ENCODE results near the gene CALN1. TPM values are rescaled to one million over a fixed set of nuclear protein-coding genes. Genes with fewer than 3 reads are reported as not detected.

The CALN1 gene
- total RNA-seq, 1 donor from 2014 or later = not detected

DNA sequence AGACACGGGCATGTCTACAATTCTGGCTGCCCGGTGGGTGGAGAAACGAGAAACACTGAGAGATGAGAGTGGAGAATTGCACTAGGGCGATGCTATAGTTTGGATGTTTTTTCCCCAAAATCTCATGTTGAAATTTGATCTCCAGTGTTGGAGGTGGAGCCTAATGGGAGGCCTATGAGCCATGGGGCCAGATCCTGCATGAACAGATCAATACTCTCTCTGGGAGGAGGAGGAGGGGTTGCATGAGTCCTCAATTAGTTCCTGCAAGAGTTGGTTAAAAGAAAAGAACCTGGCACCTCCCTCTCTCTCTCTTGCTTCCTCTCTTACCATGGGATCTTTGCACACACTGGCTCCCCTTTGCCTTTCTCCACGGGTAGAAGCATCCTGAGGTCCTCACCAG is 299.1 kb downstream of the CALN1 start:
- Mint-ChIP-seq H3K27me3 (ENCODE audit: low read depth) (no peaks in the 10 kb centered on the region), H3K27ac (no peak overlapping the region), H3K4me3 (ENCODE audit: low read depth) (no peak overlapping the region), H3K4me1 (ENCODE audit: low read depth) (no peaks in the 10 kb centered on the region), H3K9me3 (peaks cover 58% of the 10 kb centered on the region), H3K36me3 (ENCODE audit: low read depth) (no peaks in the 10 kb centered on the region)
- intact Hi-C loops (cut with micrococcal nuclease) = no loop called here
- DNase-seq (ENCODE audit: low spot score) = no peak

- no peak for DNase-seq (ENCODE audit: low spot score)
- Mint-ChIP-seq H3K4me3 (ENCODE audit: low read depth) (no peak overlapping the region), H3K4me1 (ENCODE audit: low read depth) (no peaks in the 10 kb centered on the region), H3K9me3 (peaks cover 62% of the 10 kb centered on the region), H3K27ac (no peak overlapping the region), H3K36me3 (ENCODE audit: low read depth) (no peaks in the 10 kb centered on the region), H3K27me3 (ENCODE audit: low read depth) (no peaks in the 10 kb centered on the region)
- intact Hi-C loops (cut with micrococcal nuclease) = no loop called here
Observed at GRCh38 chr7:72112530-72112929, 299.6 kb downstream of the CALN1 start.

DNA sequence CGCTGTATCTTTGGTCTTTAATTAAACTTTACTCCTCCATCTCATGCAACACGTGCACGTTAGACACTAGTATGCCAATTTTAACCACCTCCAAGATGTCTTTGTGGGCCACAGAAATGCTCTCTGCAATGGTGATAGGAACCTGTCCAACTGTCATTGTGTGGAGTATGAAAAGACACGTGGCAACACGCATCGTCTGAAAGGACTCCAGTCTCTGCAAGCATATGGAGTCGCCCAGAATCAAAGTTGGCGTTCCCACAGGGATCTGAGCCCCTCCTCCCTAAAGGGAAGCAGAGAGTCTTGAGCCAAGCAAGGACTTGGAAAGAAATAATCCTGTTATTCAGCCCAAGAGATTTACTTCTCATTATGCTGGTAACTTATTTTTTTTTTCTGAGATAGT is 301.1 kb downstream of the CALN1 start:
- Mint-ChIP-seq H3K4me1 (ENCODE audit: low read depth) (no peaks in the 10 kb centered on the region), H3K4me3 (ENCODE audit: low read depth) (no peak overlapping the region), H3K36me3 (ENCODE audit: low read depth) (no peaks in the 10 kb centered on the region), H3K9me3 (peaks cover 63% of the 10 kb centered on the region), H3K27me3 (ENCODE audit: low read depth) (no peaks in the 10 kb centered on the region), H3K27ac (no peak overlapping the region)
- intact Hi-C loops (cut with micrococcal nuclease) = no loop called here
- no peak for DNase-seq (ENCODE audit: low spot score)

GRCh38 chr7:72109566-72109965 is 302.6 kb downstream of the CALN1 start:
- H3K4me3 Mint-ChIP-seq (ENCODE audit: low read depth) = no peak overlapping the region
- H3K4me1 Mint-ChIP-seq (ENCODE audit: low read depth) = no peaks in the 10 kb centered on the region

GRCh38 chr7:72106405-72106804 is 305.7 kb downstream of the CALN1 start:
- H3K4me3 Mint-ChIP-seq (ENCODE audit: low read depth) = no peak overlapping the region
- no peak for DNase-seq (ENCODE audit: low spot score)
- H3K9me3 Mint-ChIP-seq = peaks cover 65% of the 10 kb centered on the region
- H3K36me3 Mint-ChIP-seq (ENCODE audit: low read depth) = no peaks in the 10 kb centered on the region
- H3K27me3 Mint-ChIP-seq (ENCODE audit: low read depth) = no peaks in the 10 kb centered on the region
- H3K27ac Mint-ChIP-seq = no peak overlapping the region
- no peaks in the 10 kb centered on the region for H3K4me1 Mint-ChIP-seq (ENCODE audit: low read depth)
- intact Hi-C loops (cut with micrococcal nuclease) = no loop called here

More at GRCh38 chr7:72109566-72109965, 302.6 kb downstream of the CALN1 start:
- intact Hi-C loops (cut with micrococcal nuclease) = no loop called here
- DNase-seq (ENCODE audit: low spot score) = no peak
- Mint-ChIP-seq H3K27me3 (ENCODE audit: low read depth) (no peaks in the 10 kb centered on the region), H3K27ac (no peak overlapping the region), H3K9me3 (peaks cover 65% of the 10 kb centered on the region), H3K36me3 (ENCODE audit: low read depth) (no peaks in the 10 kb centered on the region)

DNA sequence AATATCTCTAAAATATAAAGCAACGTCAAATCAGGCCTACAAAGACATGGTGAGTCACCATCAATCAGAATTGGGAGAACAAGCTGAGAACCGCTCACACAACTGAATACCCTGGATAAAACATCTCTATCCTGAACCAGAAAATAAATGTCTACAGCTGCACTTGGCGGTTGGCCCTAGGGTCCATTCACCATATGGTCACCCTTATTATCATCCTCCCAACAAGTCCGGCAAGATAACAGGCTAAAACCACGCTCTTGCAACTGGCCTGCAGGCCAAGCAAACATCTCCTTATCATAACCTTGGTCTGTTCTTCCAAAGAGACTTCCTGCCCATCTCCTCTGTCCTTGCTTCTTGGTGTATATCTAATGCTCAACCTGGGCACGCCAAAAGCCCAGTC is 310.7 kb downstream of the CALN1 start:
- Mint-ChIP-seq H3K9me3 (peaks cover 37% of the 10 kb centered on the region), H3K4me1 (ENCODE audit: low read depth) (no peaks in the 10 kb centered on the region), H3K4me3 (ENCODE audit: low read depth) (no peak overlapping the region), H3K27me3 (ENCODE audit: low read depth) (no peaks in the 10 kb centered on the region), H3K36me3 (ENCODE audit: low read depth) (no peaks in the 10 kb centered on the region), H3K27ac (no peak overlapping the region)
- intact Hi-C loops (cut with micrococcal nuclease) = no loop called here
- DNase-seq (ENCODE audit: low spot score) = no peak

DNA sequence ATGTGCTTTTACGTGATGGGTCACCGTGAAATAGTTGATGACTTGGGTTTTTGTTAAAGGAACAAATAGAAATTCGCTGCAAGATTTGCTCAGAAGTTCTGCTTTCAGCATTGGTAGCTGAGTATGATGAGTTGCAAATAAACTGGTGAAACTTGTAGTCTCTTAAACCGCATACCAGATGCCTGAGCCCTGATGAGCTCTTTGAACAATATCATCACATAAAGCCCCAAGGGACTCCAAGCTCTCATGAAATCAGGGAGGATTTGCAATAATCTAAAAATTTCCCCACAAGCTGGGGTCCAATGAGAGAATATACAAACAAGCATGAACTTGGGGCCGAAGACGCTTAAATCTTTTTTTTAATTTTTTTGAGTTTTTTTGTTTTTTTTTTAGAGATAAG is 312.4 kb downstream of the CALN1 start:
- Mint-ChIP-seq H3K27ac (no peak overlapping the region), H3K4me3 (ENCODE audit: low read depth) (no peak overlapping the region), H3K27me3 (ENCODE audit: low read depth) (no peaks in the 10 kb centered on the region), H3K36me3 (ENCODE audit: low read depth) (no peaks in the 10 kb centered on the region), H3K4me1 (ENCODE audit: low read depth) (no peaks in the 10 kb centered on the region), H3K9me3 (peaks cover 25% of the 10 kb centered on the region)
- DNase-seq (ENCODE audit: low spot score) = no peak
- intact Hi-C loops (cut with micrococcal nuclease) = no loop called here

GRCh38 chr7:72098807-72099580 is 313.1 kb downstream of the CALN1 start:
- no peak for DNase-seq (ENCODE audit: low spot score)
- intact Hi-C loops (cut with micrococcal nuclease) = no loop called here
- Mint-ChIP-seq H3K27me3 (ENCODE audit: low read depth) (no peaks in the 10 kb centered on the region), H3K4me3 (ENCODE audit: low read depth) (no peak overlapping the region), H3K4me1 (ENCODE audit: low read depth) (no peaks in the 10 kb centered on the region), H3K27ac (no peak overlapping the region), H3K9me3 (peaks cover 23% of the 10 kb centered on the region), H3K36me3 (ENCODE audit: low read depth) (no peaks in the 10 kb centered on the region)

DNA sequence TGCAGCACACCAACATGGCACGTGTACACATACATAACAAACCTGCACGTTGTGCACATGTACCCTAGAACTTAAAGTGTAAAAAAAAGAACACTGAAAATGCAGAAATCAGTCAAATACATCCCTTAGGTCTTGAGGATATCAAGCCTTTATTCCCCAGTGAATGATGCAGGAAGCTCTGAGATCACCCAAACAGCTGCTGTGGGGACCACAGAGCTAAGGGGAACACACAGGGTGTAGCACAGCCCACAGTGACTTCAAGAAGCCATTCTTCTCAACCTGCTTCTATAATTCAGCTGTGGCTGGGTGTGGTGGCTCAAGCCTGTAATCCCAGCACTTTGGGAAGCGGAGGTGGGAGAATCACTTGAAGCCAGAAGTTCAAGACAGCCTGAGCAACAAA is 314.9 kb downstream of the CALN1 start:
- H3K4me1 Mint-ChIP-seq (ENCODE audit: low read depth) = no peaks in the 10 kb centered on the region
- peaks cover 9% of the 10 kb centered on the region for H3K9me3 Mint-ChIP-seq
- no peaks in the 10 kb centered on the region for H3K36me3 Mint-ChIP-seq (ENCODE audit: low read depth)
- H3K27ac Mint-ChIP-seq = no peak overlapping the region
- DNase-seq (ENCODE audit: low spot score) = no peak
- intact Hi-C loops (cut with micrococcal nuclease) = no loop called here
- no peak overlapping the region for H3K4me3 Mint-ChIP-seq (ENCODE audit: low read depth)
- H3K27me3 Mint-ChIP-seq (ENCODE audit: low read depth) = no peaks in the 10 kb centered on the region

GRCh38 chr7:72092769-72093168 is 319.4 kb downstream of the CALN1 start:
- Mint-ChIP-seq H3K9me3 (no peaks in the 10 kb centered on the region), H3K36me3 (ENCODE audit: low read depth) (no peaks in the 10 kb centered on the region), H3K27me3 (ENCODE audit: low read depth) (no peaks in the 10 kb centered on the region), H3K4me3 (ENCODE audit: low read depth) (no peak overlapping the region), H3K4me1 (ENCODE audit: low read depth) (no peaks in the 10 kb centered on the region), H3K27ac (no peak overlapping the region)
- DNase-seq (ENCODE audit: low spot score) = no peak
- intact Hi-C loops (cut with micrococcal nuclease) = no loop called here

- H3K27me3 Mint-ChIP-seq (ENCODE audit: low read depth) = no peaks in the 10 kb centered on the region
- no peaks in the 10 kb centered on the region for H3K4me1 Mint-ChIP-seq (ENCODE audit: low read depth)
- H3K27ac Mint-ChIP-seq = no peak overlapping the region
- H3K36me3 Mint-ChIP-seq (ENCODE audit: low read depth) = no peaks in the 10 kb centered on the region
- intact Hi-C loops (cut with micrococcal nuclease) = no loop called here
- H3K9me3 Mint-ChIP-seq = peaks cover 8% of the 10 kb centered on the region
- no peak overlapping the region for H3K4me3 Mint-ChIP-seq (ENCODE audit: low read depth)
- DNase-seq (ENCODE audit: low spot score) = no peak
Observed at GRCh38 chr7:72087926-72088325, 324.2 kb downstream of the CALN1 start.

DNA sequence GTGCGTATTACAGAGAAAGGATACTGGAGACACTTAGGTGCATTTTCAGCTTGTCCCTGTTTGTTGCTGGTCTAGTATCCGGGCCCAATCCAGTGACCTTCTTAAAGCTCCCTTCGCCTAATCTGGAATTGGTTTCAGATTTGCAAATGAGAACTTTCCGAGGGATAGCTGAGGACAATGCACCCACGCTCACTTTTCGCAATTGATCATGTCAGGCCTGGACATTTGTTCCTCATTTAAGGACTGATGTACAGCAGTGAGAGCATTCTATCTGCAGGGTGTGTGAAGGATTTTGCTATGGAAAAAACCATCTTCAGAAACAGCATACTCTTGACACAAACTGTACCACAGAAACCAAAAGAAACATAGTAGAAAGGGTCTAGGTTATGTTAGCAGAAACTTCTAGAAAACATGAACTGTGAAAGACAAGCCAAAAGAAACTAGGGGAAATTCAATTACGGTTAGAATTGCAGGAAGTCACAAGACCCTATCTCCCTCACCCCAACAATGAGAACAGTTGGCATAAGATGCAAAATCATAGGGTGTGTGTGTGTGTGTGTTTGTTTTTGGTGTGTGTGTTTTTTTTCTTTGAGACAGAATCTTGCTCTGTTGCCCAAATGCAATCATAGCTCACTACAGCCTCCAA is 331.1 kb downstream of the CALN1 start:
- no peaks in the 10 kb centered on the region for H3K27me3 Mint-ChIP-seq (ENCODE audit: low read depth)
- no peaks in the 10 kb centered on the region for H3K36me3 Mint-ChIP-seq (ENCODE audit: low read depth)
- no peak overlapping the region for H3K27ac Mint-ChIP-seq
- no peak overlapping the region for H3K4me3 Mint-ChIP-seq (ENCODE audit: low read depth)
- intact Hi-C loops (cut with micrococcal nuclease) = no loop called here
- peaks cover 17% of the 10 kb centered on the region for H3K9me3 Mint-ChIP-seq
- DNase-seq (ENCODE audit: low spot score) = no peak
- H3K4me1 Mint-ChIP-seq (ENCODE audit: low read depth) = no peaks in the 10 kb centered on the region

DNA sequence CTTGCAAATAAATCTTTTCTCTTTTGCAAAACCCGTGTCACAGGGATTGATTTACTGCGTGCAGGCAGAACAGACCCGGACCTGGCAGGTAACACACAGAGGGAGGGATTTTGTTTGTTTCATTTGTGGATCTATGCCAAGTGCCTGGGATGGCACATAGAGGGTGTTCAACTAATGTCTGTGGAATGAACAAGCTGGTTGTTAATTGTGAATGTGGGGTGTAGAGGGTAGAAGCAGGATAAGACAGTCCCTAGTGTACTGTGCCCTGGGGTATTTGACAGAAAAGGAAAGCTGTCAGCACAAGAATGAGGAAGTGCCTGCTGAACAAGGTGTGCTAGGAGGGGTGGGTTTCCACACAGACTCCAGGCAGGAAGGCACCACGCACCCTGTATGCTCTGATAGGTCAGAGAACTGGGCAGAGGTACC is 331.8 kb downstream of the CALN1 start:
- H3K4me3 Mint-ChIP-seq (ENCODE audit: low read depth) = no peak overlapping the region

More for the DNA sequence above, 331.8 kb downstream of the CALN1 start:
- H3K9me3 Mint-ChIP-seq = peaks cover 22% of the 10 kb centered on the region
- no peak for DNase-seq (ENCODE audit: low spot score)
- no peaks in the 10 kb centered on the region for H3K4me1 Mint-ChIP-seq (ENCODE audit: low read depth)
- no peak overlapping the region for H3K27ac Mint-ChIP-seq
- intact Hi-C loops (cut with micrococcal nuclease) = no loop called here
- H3K36me3 Mint-ChIP-seq (ENCODE audit: low read depth) = no peaks in the 10 kb centered on the region
- no peaks in the 10 kb centered on the region for H3K27me3 Mint-ChIP-seq (ENCODE audit: low read depth)

Data from activated T-helper 2 cell treated with anti-CD3 and anti-CD28 coated beads, Interferon-gamma antibody, Interleukin-2, Interleukin-4, amounts not matched to agents 10 μg/mL and 5 μg/mL and 100 μg/mL, durations not matched to agents 14 hours and 24 hours and 36 hours (primary cell).